Effector CD4-positive, alpha-beta T cell (primary cell): ENCODE results near the gene CDC25B.
"Not testable (repeated sequence)": the region's sequence is repeated elsewhere in the genome, so short reads cannot be mapped to it uniquely, and the experiment has no call there.

Source experiments
- DNase-seq: peaks from one replicate; pipeline ENCODE4 v3.0.0-alpha.2; 2020

CDC25B gene

DNA sequence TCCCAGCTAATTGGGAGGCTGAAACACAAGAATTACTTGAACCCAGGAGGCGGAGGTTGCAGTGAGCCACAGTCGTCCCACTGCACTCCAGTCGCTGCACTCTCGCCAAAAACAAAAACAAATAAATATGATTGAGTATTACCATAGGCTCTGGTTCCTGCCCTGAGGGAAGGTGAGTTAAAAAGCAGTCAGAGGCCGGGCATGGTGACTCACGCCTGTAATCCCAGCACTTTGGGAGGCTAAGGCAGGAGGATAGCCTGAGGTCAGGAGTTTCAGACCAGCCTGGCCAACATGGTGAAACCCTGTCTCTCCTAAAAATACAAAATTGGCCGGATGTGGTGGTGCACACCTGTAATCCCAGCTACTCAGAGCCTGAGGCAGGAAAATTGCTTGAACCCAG, 44.1 kb downstream of the CDC25B start:
- not testable (repeated sequence) for DNase-seq

DNA sequence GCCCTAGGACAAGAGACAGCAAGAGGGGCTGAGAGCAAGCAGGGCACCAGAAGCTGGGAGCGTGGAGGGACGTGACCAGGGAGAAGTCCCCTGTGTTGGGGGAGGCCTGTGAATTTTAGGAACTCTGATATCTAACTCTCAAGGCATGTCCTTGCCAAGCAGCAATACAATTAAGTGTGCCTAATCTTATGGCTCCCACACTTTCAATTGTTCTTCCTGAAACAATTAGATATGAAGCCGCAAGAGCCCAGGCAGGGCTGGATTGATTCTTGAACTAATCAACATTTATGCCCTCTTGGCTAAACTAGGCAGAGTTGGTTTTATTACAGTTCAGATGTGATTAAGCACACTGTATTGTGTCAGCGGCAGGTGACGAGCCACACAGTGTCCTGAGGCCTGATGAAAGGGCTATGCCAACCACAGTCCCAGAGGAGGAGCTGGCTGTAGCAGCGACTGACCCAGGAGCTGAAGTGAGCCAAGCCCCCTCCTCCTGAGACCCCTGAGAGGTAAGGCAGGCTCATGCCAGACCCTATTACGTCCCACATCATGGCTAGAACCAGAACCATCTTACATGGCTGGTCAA, 46.3 kb downstream of the CDC25B start:
- no peak for DNase-seq

GRCh38 chr20:3843490-3843889, 47.4 kb downstream of the CDC25B start:
- DNase-seq, result no peak

- not testable (repeated sequence) for DNase-seq
Observed at GRCh38 chr20:3843990-3844619, 48.0 kb downstream of the CDC25B start.

GRCh38 chr20:3846378-3846739, 50.2 kb downstream of the CDC25B start:
- DNase-seq, result peak; percentile 20

GRCh38 chr20:3846740-3847428, 50.8 kb downstream of the CDC25B start, which contains the start of gene MAVS:
TSS of gene MAVS (plus strand) at chr20:3846834. CDS start at chr20:3854625, 7,791 bp downstream.
- DNase-seq, result peak; percentile 79

GRCh38 chr20:3847429-3847940, 51.4 kb downstream of the CDC25B start:
- no peak for DNase-seq

DNA sequence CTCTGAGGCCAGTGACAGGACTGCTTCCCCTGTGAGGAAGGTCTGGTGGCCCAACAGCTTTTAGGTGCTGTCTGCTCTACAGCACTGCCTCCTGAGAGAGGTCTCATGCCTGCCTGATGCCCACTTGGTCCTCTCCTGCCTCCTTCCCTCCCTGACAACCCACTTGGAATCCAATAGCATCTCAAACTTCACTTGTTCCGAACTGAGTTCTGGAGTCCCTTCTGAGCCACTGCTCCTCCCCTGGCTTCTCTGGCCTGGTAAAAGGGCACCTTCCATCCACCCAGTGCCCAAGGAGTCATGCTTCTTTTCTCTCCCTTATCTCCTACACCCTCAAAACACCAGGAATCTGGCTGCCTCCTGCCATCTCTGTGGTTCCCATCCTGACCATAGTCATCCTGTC, 52.5 kb downstream of the CDC25B start:
- no peak for DNase-seq

DNA sequence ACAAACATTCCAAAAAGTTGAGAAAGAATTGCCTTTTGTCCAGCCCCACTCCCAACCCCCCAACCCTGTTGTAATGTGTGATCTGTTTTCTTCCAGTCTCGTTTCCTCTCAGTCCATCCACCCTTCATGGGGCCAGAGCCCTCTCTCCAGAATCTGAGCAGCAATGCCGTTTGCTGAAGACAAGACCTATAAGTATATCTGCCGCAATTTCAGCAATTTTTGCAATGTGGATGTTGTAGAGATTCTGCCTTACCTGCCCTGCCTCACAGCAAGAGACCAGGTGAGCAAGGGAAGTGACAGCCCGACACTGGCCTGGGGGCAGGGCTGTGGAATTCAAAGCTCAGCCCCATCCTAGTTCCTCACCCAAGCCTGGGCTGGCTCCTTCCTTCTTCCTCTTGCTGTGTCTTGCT, 58.4 kb downstream of the CDC25B start:
- DNase-seq, result no peak
